AG04449 (cell line): ENCODE data around the gene RAP1GAP2.

ENCODE experiments used
- CTCF ChIA-PET: fragments of 350-600 bp; formaldehyde crosslinking; extraction: SDS; loops from one replicate; lab custom pipeline; 2021; ENCODE audit warnings: antibody characterized with exemption; lab: Yijun Ruan, JAX
- POLR2A ChIA-PET: fragments of 400-600, 350-600 bp; formaldehyde crosslinking; extraction: SDS; loops from one replicate; lab custom pipeline; 2020; ENCODE audit warnings: antibody characterized with exemption, inconsistent platforms; lab: Yijun Ruan, JAX
- DNase-seq: peaks from one replicate; pipeline ENCODE4 v3.0.0-alpha.2; 2010; ENCODE audit warnings: low read depth, low spot score
- H3K4me3 ChIP-seq: 2 replicates; pipeline ENCODE4 v1.5.1; 2011; ENCODE audit warnings: low read depth, mild to moderate bottlenecking, control low read depth, low read length
- CTCF ChIP-seq: IDR thresholded peaks from one replicate; pipeline ENCODE4 v1.5.1; 2011; ENCODE audit warnings: mild to moderate bottlenecking, moderate library complexity, low read length, control low read depth, inconsistent platforms; ENCODE audit not compliant: insufficient read depth; ENCODE audit errors: missing control alignments

Gene RAP1GAP2

DNA sequence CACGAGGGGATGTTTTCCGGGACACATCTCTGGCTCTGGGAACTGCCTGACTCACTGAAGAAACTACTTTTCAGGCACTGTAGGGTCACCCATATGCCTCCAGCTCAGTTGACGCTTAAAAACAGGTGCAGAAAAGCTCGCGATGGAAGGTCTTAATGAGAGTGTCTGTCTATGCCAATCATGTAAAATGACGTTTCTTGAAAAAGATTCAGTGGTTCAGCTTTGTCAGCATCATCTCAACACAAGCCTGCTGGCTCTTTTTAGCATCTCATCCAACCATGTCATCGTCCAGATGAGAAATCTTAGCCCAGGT, 239.7 kb downstream of the RAP1GAP2 start:
- DNase-seq = no peak
- ChIA-PET CTCF (no interaction called here), POLR2A (no interaction called here)
- H3K4me3 ChIP-seq = no peak overlapping the region
- TF ChIP-seq CTCF = no peak

GRCh38 chr17:3036800-3037199, 240.6 kb downstream of the RAP1GAP2 start:
- TF ChIP-seq CTCF = no peak
- no peak overlapping the region for H3K4me3 ChIP-seq
- DNase-seq = no peak
- ChIA-PET POLR2A (no interaction called here), CTCF (no interaction called here)

- DNase-seq = no peak
- CTCF ChIA-PET = no interaction called here
- TF ChIP-seq CTCF = no peak
- POLR2A ChIA-PET = no interaction called here
- no peak overlapping the region for H3K4me3 ChIP-seq
Observed at GRCh38 chr17:3037259-3037658, 241.0 kb downstream of the RAP1GAP2 start.

DNA sequence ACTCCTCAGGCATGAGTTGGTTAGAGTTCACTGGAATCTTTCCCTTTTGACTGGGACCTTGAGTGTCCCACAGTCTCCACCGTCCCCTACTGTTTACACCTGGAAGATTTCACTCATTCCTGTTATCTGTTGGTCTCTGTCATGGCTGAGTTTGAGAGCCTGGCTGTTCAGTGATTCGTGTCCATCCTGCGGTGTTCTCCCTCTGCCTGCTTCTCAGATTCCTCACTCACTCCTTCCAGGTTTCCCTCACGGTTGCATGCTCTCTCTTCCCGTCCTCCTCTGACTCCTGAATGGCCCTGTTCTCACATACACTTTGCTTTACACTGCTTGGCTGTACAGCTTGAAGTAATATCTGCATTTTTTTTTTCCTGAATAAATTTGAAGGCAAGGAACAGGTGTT, 242.7 kb downstream of the RAP1GAP2 start:
- CTCF ChIA-PET = no interaction called here

DNA sequence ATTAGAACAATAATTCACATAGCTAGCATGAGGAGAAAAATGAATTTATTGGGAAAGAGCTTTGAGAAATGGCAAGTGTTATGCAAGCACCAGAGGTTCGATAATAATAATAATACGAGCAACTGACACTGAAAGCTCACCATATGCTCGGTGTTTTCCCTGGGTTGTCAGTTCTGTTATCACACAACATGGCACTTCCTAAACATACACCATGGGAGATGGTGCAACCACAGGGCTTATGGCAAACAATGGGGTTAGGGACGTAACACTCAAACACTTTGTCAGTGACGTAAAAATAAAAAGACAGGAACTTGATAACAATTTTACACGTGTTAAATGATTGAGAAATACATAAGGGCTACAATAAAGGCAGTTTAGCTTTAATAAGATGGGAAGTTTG, 243.5 kb downstream of the RAP1GAP2 start:
- TF ChIP-seq CTCF = no peak
- ChIA-PET POLR2A (interaction anchor here (0.8 kb wide), 1 partner anchor 36 kb away, joined by 3 read pairs; no protein-coding TSS in a partner anchor), CTCF (interaction anchor here (0.8 kb wide), 1 partner anchor 608 kb away, joined by 3 read pairs; no protein-coding TSS in a partner anchor)
- DNase-seq = no peak
- no peak overlapping the region for H3K4me3 ChIP-seq

More for the DNA sequence above, 242.7 kb downstream of the RAP1GAP2 start:
- no peak for TF ChIP-seq CTCF
- DNase-seq = no peak
- no peak overlapping the region for H3K4me3 ChIP-seq
- POLR2A ChIA-PET = no interaction called here

GRCh38 chr17:3040882-3041281, 244.6 kb downstream of the RAP1GAP2 start:
- ChIA-PET CTCF (no interaction called here), POLR2A (no interaction called here)
- DNase-seq = no peak
- H3K4me3 ChIP-seq = no peak overlapping the region
- TF ChIP-seq CTCF = no peak
